Gastroesophageal sphincter (tissue), 3 donors: ENCODE measurements around the gene STUM.

Experiments used
- CTCF ChIP-seq, 4 experiments: fragments of 200-600 bp in 2 of 4; fragments of 450-650 bp in 2 of 4; sonication (generic) in 1 of 4; IDR thresholded peaks; one replicate each; pipeline ENCODE4 v1.5.1; 2017 to 2019; ENCODE audit warnings: antibody characterized with exemption in 4 of 4, mild to moderate bottlenecking in 2 of 4, moderate library complexity in 2 of 4
- EP300 ChIP-seq: sonication (generic); formaldehyde crosslinking; IDR thresholded peaks from one replicate; pipeline ENCODE4 v1.6.1; 2017; ENCODE audit warnings: antibody characterized with exemption, mild to moderate bottlenecking
- POLR2A ChIP-seq, 2 donors: fragments of 450-650 bp; IDR thresholded peaks; one replicate each; pipeline ENCODE4 v1.6.1; 2017; ENCODE audit warnings: antibody characterized with exemption in 2 of 2, mild to moderate bottlenecking in 2 of 2, moderate library complexity in 1 of 2
- POLR2AphosphoS5 ChIP-seq: sonication (generic); formaldehyde crosslinking; IDR thresholded peaks from one replicate; pipeline ENCODE4 v1.6.1; 2017; ENCODE audit warnings: antibody characterized with exemption

DNA sequence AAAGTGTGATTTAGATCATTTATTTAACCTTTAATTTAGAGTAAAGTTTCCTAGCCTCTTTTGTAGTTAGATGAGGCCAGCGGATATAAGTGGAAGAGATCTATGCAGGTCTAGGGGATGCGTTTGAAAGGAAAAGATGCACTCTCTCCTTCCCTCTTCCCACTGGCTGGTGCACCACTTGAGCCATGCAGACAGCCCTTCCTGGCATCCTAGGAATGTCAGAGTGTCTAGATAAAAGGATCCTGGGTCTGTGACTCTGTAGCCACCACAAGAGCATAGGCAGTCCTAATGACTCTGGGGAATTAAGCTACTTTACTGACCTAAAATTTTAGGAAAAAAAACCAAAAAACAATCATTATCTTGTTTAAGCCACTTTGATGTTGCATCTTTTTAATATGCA, 16.0 kb upstream of the STUM start:
- TF ChIP-seq EP300, result no peak
- TF ChIP-seq CTCF (IDR thresholded peaks at IDR 0.05), result no peak
- no peak for TF ChIP-seq POLR2A (IDR thresholded peaks at IDR 0.05)
- no peak for TF ChIP-seq POLR2AphosphoS5
